ENCODE data around the gene RBPJL.

DNA sequence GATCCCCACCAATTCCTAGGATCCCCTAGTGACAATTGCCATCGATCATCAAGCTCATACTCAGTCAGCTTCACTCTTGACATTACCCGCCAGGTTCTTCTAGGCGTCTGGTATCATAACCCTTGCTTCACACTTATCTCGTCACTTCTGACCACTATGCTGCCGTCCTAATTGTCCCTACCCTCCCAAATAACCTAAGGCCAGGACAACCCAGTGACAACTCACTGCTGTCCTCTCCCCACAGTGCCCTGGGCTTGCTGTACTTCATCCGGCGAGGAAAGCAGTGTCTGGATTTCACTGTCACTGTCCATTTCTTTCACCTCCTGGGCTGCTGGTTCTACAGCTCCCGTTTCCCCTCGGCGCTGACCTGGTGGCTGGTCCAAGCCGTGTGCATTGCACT lies 60.0 kb downstream of the RBPJL start:
- no peak for TF ChIP-seq POLR2A (IDR thresholded peaks at IDR 0.05)
- TF ChIP-seq, protein P1, sequence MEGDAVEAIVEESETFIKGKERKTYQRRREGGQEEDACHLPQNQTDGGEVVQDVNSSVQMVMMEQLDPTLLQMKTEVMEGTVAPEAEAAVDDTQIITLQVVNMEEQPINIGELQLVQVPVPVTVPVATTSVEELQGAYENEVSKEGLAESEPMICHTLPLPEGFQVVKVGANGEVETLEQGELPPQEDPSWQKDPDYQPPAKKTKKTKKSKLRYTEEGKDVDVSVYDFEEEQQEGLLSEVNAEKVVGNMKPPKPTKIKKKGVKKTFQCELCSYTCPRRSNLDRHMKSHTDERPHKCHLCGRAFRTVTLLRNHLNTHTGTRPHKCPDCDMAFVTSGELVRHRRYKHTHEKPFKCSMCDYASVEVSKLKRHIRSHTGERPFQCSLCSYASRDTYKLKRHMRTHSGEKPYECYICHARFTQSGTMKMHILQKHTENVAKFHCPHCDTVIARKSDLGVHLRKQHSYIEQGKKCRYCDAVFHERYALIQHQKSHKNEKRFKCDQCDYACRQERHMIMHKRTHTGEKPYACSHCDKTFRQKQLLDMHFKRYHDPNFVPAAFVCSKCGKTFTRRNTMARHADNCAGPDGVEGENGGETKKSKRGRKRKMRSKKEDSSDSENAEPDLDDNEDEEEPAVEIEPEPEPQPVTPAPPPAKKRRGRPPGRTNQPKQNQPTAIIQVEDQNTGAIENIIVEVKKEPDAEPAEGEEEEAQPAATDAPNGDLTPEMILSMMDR (IDR thresholded peaks at IDR 0.05), result no peak

All from thyroid gland (tissue), 4 donors.